GM19467 (cell line): ENCODE results near the gene CCSAP.
"Not testable (repeated sequence)": the region's sequence is repeated elsewhere in the genome, so short reads cannot be mapped to it uniquely, and the experiment has no call there.

ENCODE experiments used
- ATAC-seq: cut with Tn5 transposase; IDR thresholded peaks from one replicate; pipeline ENCODE4 v1.9.1; 2021; ENCODE audit warnings: mild to moderate bottlenecking, moderate library complexity; ENCODE audit not compliant: unreplicated experiment

The CCSAP gene

GRCh38 chr1:229291686-229292085 is 51.2 kb downstream of the CCSAP start:
- not testable (repeated sequence) for ATAC-seq

DNA sequence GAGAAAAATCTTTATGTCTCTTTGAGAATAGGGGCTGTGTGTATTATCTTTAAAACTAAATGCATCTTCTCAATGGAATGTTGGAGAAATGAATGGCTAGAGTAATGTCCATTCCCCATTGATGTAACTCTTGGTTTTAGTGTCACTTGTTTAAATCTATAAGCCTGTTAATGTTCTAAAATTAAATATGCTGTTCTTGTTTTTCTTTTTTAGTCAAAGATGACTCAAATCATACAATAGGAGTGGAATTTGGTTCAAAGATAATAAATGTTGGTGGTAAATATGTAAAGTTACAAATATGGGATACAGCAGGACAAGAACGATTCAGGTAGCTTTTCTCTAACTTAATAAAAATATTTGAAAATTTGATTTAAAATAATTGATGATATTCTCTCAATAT is 54.3 kb downstream of the CCSAP start:
- no peak for ATAC-seq

DNA sequence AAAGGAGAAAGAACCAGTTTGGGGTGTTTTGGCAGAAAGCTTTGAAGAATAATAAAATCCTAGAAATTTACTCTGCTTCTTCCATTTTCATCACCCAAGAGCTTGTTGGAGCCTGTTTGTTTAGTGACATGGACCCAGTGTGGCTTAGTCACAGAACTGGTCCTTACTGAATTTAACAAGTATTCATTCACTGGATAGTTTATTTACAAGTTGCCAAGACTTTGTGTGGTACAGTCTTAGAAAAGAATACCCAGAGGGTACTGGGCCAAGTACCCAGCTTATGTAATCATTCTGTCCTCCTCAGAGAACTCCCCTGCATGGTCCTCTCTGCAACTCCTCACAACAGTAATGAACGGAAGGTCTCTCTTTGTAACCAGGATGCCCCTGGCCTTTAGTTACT is 55.6 kb downstream of the CCSAP start:
- no peak for ATAC-seq

DNA sequence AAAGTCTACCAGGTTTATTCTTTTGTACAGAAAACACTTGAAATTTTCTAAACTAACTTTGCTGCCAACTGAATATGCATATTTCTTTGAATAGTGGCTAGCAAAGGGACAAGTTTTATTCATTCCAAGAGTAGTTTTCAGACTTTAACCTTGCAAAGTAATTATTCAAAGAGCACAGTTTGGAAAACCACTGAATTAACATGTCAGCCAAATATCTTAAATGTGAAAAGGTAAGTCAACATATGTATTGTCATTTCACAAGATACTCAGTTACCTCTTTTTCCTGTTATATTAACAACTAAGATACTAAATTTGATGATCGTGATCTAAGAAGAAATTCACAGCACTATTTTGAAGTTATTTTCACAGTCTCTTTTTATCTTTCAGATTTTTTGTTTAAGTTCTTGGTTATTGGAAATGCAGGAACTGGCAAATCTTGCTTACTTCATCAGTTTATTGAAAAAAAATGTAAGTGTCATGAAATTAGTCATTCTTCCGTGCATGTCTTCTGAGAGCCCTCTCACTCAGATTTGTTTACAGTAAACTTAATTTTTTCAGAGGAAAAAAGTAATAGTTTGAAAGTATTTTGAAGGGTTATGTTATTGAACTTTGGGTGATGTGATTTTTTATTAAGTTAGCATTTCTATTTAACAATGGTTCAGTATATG is 56.6 kb downstream of the CCSAP start:
- no peak for ATAC-seq

DNA sequence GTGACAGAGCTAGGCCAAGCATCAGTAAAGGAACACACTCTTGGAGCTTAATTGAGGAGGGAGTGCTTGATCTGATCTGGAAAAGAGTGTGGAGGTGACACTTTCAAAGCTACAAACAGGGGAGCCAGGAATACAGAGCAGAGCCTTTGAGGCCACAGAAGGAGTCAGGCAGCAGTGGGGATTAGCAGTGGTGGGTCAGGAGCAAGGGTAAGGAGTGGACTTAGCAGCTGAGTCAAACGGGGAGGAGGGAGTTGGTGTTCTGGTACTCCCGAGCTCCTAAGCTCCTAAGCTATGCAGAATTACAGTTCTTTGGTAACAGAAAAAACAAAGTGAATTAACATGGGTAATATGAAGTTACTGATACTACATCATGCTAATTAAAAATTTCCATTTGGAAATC is 57.4 kb downstream of the CCSAP start:
- no peak for ATAC-seq

- ATAC-seq, result no peak
Observed at GRCh38 chr1:229284887-229285286, 58.0 kb downstream of the CCSAP start.

GRCh38 chr1:229283183-229283611 is 59.6 kb downstream of the CCSAP start:
- ATAC-seq, result no peak

DNA sequence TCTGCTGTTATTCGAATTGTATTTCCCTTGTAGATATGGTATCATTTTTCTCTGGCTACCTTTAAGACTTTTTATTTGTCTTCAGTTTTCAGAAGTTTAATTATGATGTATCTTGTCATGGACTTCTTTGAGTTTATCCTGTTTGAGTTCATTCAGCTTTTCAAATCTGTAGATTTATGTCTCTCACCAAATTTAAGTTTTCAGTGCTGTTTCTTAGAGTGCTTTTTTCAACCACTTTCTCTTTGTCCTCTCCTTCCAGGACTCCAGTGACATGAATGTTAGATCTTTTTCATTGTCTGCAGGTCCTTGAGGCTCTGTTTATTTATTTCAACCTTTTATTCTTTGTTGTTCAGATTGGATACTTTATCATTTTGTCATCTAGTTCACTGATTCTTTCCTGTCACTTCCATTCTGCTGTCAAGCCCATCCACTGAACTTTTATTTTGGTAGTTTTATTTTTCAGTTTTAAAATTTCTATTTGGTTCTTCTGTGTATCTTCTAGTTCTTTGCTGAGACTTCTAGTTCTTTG is 60.5 kb downstream of the CCSAP start:
- ATAC-seq, result no peak

GRCh38 chr1:229281339-229281926 is 61.4 kb downstream of the CCSAP start:
- ATAC-seq, result no peak

- no peak for ATAC-seq
Observed at GRCh38 chr1:229280921-229281320, 61.9 kb downstream of the CCSAP start.

GRCh38 chr1:229280037-229280828 is 62.6 kb downstream of the CCSAP start:
- no peak for ATAC-seq

GRCh38 chr1:229279242-229279641 is 63.6 kb downstream of the CCSAP start:
- no peak for ATAC-seq

- no peak for ATAC-seq
Observed at GRCh38 chr1:229278120-229278741, 64.6 kb downstream of the CCSAP start.

DNA sequence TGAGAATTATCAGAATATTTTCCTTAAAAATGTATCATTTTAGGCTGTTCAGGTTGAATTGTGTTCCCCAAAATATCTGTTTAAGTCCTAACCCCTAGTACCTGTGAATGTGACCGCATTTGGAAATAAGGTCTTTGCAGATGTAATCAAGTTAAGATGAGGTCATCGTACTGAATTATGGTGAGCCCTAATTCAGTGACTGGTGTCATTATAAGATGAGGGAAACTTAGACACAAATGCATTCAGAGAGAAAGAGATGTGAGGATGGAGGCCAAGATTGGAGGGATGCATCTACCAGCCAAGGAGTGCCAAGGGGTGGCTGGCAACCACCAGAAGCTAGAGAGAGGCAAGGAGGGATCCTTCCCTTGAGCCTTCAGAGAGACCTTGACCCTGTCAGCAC is 67.8 kb downstream of the CCSAP start:
- no peak for ATAC-seq

GRCh38 chr1:229273507-229274232 is 69.2 kb downstream of the CCSAP start:
- ATAC-seq, result no peak

- ATAC-seq, result no peak
Observed at GRCh38 chr1:229272164-229273158, 70.4 kb downstream of the CCSAP start.

- no peak for ATAC-seq
Observed at GRCh38 chr1:229271448-229272159, 71.2 kb downstream of the CCSAP start.
